SK-N-MC (cell line): ENCODE results near the gene USP32.
"Not testable (repeated sequence)": the region's sequence is repeated elsewhere in the genome, so short reads cannot be mapped to it uniquely, and the experiment has no call there.

Experiments
- DNase-seq: peaks from one replicate; pipeline ENCODE4 v3.0.0-alpha.2; 2011; ENCODE audit warnings: low read depth, low spot score
- H3K27ac ChIP-seq: fragments of 200-600 bp; sonication (generic); 2 replicates; pipeline ENCODE4 v1.5.1; 2016; ENCODE audit warnings: mixed run types
- H3K36me3 ChIP-seq: fragments of 200-600 bp; sonication (generic); 2 replicates; pipeline ENCODE4 v1.6.1; 2017; ENCODE audit warnings: antibody characterized with exemption, low read length, mixed read lengths; ENCODE audit not compliant: insufficient read depth
- H3K4me3 ChIP-seq: fragments of 200-600 bp; sonication (generic); 2 replicates; pipeline ENCODE4 v1.5.1; 2016
- H3K9ac ChIP-seq: fragments of 200-600 bp; sonication (generic); 2 replicates; pipeline ENCODE4 v1.8.0; 2017; ENCODE audit warnings: mixed run types, mixed read lengths; ENCODE audit not compliant: insufficient read length
- H3K9me3 ChIP-seq: fragments of 200-600 bp; sonication (generic); 2 replicates; pipeline ENCODE4 v1.6.1; 2017; ENCODE audit warnings: low read depth, mild to moderate bottlenecking, antibody characterized with exemption, low read length, moderate library complexity, mixed read lengths
- EZH2 ChIP-seq: fragments of 200-600 bp; sonication (generic); IDR thresholded peaks from one replicate; pipeline ENCODE4 v1.6.1; 2017; ENCODE audit warnings: antibody characterized with exemption
- FOXP2 ChIP-seq: optimal IDR thresholded peaks from 2 replicates; pipeline ENCODE3; 2011; ENCODE audit warnings: mild to moderate bottlenecking, moderate library complexity; ENCODE audit not compliant: insufficient read depth; ENCODE audit errors: extremely low read length, control extremely low read depth
- POLR2AphosphoS5 ChIP-seq: IDR thresholded peaks from 2 replicates; pipeline ENCODE4 v1.6.1; 2012; ENCODE audit warnings: mild to moderate bottlenecking, low read depth, low read length, borderline replicate concordance

USP32 gene

GRCh38 chr17:60426596-60426995, 34.7 kb upstream of the USP32 start:
- no peaks in the 10 kb centered on the region for H3K9me3 ChIP-seq
- no peak for DNase-seq
- no peak for TF ChIP-seq FOXP2
- TF ChIP-seq EZH2, result no peak
- TF ChIP-seq POLR2AphosphoS5, result no peak

GRCh38 chr17:60425626-60426025, 33.7 kb upstream of the USP32 start:
- Histone ChIP-seq H3K27ac (no peak overlapping the region), H3K36me3 (no peaks in the 10 kb centered on the region), H3K4me3 (no peak overlapping the region), H3K9me3 (no peaks in the 10 kb centered on the region), H3K9ac (no peak overlapping the region)
- TF ChIP-seq EZH2 (no peak), POLR2AphosphoS5 (no peak), FOXP2 (no peak)
- DNase-seq, result no peak

More at GRCh38 chr17:60426596-60426995, 34.7 kb upstream of the USP32 start:
- H3K27ac ChIP-seq, result no peak overlapping the region
- no peak overlapping the region for H3K4me3 ChIP-seq
- H3K36me3 ChIP-seq, result no peaks in the 10 kb centered on the region
- no peak overlapping the region for H3K9ac ChIP-seq

DNA sequence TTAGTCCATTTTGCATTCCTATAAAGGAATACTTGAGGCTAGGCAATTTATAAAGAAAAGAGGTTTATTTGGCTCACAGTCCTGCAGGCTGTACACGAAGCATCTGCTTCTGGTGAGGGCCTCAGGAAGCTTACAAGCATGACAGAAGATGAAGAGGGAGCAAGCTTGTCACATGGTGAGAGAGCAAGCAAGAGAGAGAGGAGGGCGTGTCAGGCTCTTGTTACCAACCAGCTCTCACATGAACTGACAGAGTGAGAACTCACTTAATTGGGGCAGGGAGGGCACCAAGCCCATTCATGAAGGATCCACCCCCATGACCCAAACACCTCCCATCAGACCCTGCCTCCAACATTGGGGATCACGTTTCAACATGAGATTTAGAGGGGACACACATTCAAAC, 31.9 kb upstream of the USP32 start:
- no peaks in the 10 kb centered on the region for H3K36me3 ChIP-seq
- no peak overlapping the region for H3K9ac ChIP-seq
- no peak for TF ChIP-seq FOXP2
- no peak overlapping the region for H3K4me3 ChIP-seq
- DNase-seq, result no peak
- no peak overlapping the region for H3K27ac ChIP-seq
- no peaks in the 10 kb centered on the region for H3K9me3 ChIP-seq

DNA sequence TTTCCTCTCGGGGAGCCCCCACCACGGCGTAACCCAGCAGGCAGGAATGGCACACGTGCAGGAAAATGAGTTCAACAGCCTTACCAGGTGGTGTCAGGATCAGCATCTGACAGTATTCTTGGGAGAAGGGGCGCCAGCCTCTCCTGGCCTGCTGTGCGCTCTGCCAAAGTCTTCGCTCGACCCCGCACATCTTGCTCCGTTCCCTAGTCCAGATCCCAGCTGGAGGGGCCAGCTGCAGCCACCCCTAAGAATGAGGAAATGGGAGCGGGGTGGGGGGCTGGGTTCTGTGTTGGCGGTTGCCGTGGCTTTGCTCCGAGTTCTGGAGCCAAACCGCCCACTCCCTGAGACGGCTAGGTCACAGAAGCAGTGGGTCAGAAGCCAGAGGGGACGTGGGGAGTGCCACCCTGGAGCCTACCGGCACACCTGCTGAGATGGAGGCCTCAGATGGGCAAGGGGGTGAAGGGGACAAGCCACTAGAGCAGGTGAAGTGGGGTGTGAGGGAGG, 30.3 kb upstream of the USP32 start, which contains the start of gene CHCT1:
TSS of gene CHCT1 (plus strand) at position 328 of the 504 bp plus-strand sequence. CDS start at position 432, 104 bp downstream.
- H3K9ac ChIP-seq, result no peak within 1 kb of the TSS
- H3K36me3 ChIP-seq, result no peaks in the 10 kb centered on the region
- no peak within 1 kb of the TSS for H3K27ac ChIP-seq
- DNase-seq, result no peak
- no peak for TF ChIP-seq EZH2
- TF ChIP-seq FOXP2, result no peak
- TF ChIP-seq POLR2AphosphoS5, result no peak
- H3K9me3 ChIP-seq, result no peaks in the 10 kb centered on the region
- no peak within 1 kb of the TSS for H3K4me3 ChIP-seq

GRCh38 chr17:60421273-60422161, 29.6 kb upstream of the USP32 start:
- no peak overlapping the region for H3K27ac ChIP-seq
- DNase-seq, result no peak
- TF ChIP-seq FOXP2 (no peak), EZH2 (no peak), POLR2AphosphoS5 (no peak)
- no peak overlapping the region for H3K9ac ChIP-seq
- H3K36me3 ChIP-seq, result no peaks in the 10 kb centered on the region
- no peak overlapping the region for H3K4me3 ChIP-seq
- H3K9me3 ChIP-seq, result no peaks in the 10 kb centered on the region

DNA sequence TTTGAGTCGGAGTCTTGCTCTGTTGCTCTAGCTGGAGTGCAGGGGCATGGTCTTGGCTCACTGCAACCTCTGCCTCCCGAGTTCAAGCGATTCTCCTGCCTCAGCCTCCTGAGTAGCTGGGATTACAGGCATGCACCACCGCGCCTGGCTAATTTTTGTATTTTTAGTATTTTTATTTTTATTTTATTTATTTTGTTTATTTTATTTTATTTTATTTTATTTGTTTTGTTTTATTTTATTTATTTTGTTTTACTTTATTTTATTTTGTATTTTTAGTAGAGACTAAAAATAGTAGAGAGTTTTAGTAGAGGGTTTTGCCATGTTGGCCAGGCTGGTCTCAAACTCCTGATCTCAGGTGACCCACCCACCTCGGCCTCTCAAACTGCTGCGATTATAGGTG, 27.9 kb upstream of the USP32 start:
- not testable (repeated sequence) for DNase-seq

DNA sequence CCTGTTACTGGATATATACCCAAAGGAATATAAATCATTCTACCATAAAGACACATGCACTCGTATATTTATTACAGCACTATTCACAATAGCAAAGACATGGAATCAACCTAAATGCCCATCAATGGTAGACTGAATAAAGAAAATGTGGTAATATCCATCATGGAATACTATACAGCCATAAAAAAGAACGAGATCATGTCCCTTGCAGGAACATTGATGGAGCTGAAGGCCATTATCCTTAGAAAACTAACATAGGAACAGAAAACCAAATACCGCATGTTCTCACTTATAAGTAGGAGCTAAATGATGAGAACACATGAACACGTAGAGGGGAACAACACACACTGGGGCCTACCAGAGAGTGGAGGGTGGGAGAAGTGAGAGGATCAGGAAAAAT, 27.1 kb upstream of the USP32 start:
- not testable (repeated sequence) for H3K9me3 ChIP-seq, H3K4me3 ChIP-seq, H3K9ac ChIP-seq, H3K27ac ChIP-seq, DNase-seq, H3K36me3 ChIP-seq

More for the DNA sequence above, 27.9 kb upstream of the USP32 start:
- H3K9ac ChIP-seq, H3K4me3 ChIP-seq, H3K27ac ChIP-seq, H3K9me3 ChIP-seq, H3K36me3 ChIP-seq: not testable (repeated sequence)

DNA sequence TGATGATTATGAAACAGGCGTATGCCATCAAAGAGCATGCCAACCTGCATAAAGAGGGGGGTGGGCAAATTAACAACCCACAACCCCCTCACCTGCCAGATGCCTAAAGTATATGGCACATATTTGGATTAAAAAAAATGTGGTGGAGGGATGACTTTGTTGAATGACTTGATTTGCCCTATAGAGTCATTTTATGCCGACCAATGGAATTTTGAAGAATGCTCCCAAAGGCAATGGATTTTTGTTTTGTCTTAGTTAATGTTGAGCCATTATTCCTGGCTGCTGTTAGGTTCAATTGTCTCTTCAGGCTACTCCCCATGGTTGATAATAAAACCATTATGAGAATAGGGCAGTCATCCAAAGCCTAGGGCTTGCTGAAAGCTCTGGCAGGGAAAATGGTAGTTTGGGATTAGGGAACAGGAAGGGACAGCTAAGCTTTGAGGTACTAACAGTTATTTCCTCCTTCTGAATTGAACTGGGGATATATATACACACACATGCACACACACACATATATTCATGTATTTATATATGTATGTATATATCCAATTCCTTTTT, 24.5 kb upstream of the USP32 start:
- H3K4me3 ChIP-seq, result no peak overlapping the region
- H3K9me3 ChIP-seq, result no peaks in the 10 kb centered on the region
- H3K9ac ChIP-seq, result no peak overlapping the region
- no peak overlapping the region for H3K27ac ChIP-seq
- no peaks in the 10 kb centered on the region for H3K36me3 ChIP-seq
- DNase-seq, result no peak
- no peak for TF ChIP-seq FOXP2
- no peak for TF ChIP-seq EZH2
- no peak for TF ChIP-seq POLR2AphosphoS5

- no peak for TF ChIP-seq POLR2AphosphoS5
- no peak for TF ChIP-seq EZH2
- TF ChIP-seq FOXP2, result no peak
- Histone ChIP-seq H3K9ac (no peak overlapping the region), H3K36me3 (no peaks in the 10 kb centered on the region), H3K4me3 (no peak overlapping the region), H3K27ac (no peak overlapping the region), H3K9me3 (no peaks in the 10 kb centered on the region)
- no peak for DNase-seq
These were observed 23.2 kb upstream of the USP32 start for GRCh38 chr17:60415146-60415545.
